Peyer's patch (tissue), 4 donors: ENCODE measurements around the gene C20orf204.

Experiments
- CTCF ChIP-seq, 6 experiments: fragments of 450-650 bp in 4 of 6; fragments of 200-600 bp in 2 of 6; sonication (generic) in 1 of 6; IDR thresholded peaks; one replicate each; pipeline ENCODE4 v1.5.1; 2017 to 2019; ENCODE audit warnings: antibody characterized with exemption in 6 of 6, mild to moderate bottlenecking in 3 of 6, moderate library complexity in 1 of 6
- POLR2A ChIP-seq, 2 donors: fragments of 450-650 bp; IDR thresholded peaks; one replicate each; pipeline ENCODE4 v1.5.1; 2017; ENCODE audit warnings: antibody characterized with exemption in 2 of 2, mild to moderate bottlenecking in 2 of 2, moderate library complexity in 2 of 2

GRCh38 chr20:64076061-64076997 is 40.3 kb downstream of the C20orf204 start:
- TF ChIP-seq POLR2A (IDR thresholded peaks at IDR 0.05) = no peak
- TF ChIP-seq CTCF (IDR thresholded peaks at IDR 0.05) = no peak
